Jurkat, Clone E6-1 (cell line): ENCODE data around the gene TOM1L2.
"Not testable (repeated sequence)": the region's sequence is repeated elsewhere in the genome, so short reads cannot be mapped to it uniquely, and the experiment has no call there.

Experiments
- DNase-seq: peaks from one replicate; pipeline ENCODE4 v3.0.0-alpha.2; 2011; ENCODE audit warnings: low read depth, low spot score
- H3K4me3 ChIP-seq: 2 replicates; pipeline ENCODE4 v1.5.1; 2011; ENCODE audit warnings: mild to moderate bottlenecking, low read length, control low read depth, moderate library complexity

The TOM1L2 gene

DNA sequence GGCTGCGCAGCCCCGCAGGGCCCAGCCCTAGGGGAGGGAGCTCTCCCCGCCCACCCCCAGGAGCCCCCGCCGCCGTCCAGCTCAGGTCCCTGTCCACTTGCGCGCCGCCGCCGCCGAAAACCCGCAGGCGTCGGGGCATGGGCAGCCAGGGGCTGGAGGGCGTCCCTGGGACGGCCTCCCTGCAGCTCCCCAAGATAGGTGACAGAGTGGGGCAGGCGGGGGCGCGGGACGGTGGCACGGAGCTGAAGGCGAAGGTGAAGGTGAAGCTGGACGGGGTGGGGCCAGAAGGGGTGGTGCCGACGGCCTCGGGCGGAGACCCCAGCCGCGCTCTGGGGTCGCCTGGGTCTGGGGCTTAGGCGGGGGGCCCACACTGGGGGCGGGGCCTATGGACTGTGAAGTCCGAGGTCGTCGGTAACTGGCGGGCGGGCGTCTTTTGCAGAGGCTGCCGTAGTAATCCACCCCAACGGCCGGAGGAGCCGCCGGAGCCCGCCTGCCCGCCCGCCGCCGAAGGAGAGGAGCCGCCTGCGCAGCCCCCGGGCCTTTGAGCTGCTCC, 162.6 kb downstream of the TOM1L2 start:
- no peak for DNase-seq
- H3K4me3 ChIP-seq = no peak overlapping the region

DNA sequence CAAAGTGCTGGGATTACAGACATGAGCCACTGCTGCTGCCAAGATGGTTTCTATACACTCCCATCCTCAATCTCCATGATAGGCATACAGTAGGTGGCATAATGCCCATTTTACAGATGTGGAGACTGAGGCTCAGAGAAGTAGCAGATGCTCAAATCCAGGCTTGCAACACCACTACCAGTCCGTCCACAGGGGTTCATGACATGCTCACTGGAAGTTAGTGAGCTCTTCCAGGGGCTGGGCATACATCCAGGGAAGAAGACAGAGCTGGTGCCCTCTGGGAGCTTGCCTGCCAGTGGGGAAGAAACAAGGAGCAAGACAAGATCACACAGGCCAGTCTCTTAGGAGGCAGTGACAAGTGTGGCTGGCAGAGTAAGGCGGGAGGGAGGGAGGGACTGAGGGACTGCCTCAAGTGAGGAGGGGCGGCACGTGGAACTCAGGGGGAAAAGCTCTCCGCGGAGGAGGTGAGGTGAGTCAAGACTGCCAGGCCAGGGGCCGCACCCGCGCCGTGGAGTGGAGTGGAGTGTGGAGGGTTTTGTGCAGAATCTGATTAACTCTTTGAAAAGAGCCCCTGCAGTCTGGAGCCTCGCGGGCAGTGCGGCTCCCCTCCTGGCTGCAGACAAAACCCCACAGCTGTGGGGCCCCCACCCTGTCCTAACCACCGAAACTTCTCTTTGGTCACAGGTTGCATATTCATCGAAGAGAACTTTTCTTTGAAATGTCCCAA, 163.3 kb downstream of the TOM1L2 start:
- DNase-seq = no peak
- H3K4me3 ChIP-seq = no peak overlapping the region

DNA sequence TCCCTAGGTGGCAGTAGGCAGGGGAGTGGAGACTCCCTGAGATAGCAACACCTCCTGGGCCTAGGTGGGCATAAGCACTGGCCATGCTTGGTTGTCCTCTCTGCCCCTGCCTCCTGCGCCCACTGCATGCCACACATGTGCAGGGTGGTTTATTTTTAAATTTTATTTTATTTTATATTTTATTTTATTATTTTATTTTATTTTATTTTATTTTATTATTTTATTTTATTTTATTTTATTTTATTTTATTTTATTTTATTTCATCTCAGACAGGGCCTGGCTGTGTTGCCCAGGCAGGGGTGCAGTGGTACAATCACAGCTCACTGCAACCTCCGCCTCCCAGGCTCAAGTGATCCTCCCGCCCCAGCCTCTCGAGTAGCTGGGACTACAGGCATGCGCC, 164.0 kb downstream of the TOM1L2 start:
- H3K4me3 ChIP-seq, DNase-seq: not testable (repeated sequence)

DNA sequence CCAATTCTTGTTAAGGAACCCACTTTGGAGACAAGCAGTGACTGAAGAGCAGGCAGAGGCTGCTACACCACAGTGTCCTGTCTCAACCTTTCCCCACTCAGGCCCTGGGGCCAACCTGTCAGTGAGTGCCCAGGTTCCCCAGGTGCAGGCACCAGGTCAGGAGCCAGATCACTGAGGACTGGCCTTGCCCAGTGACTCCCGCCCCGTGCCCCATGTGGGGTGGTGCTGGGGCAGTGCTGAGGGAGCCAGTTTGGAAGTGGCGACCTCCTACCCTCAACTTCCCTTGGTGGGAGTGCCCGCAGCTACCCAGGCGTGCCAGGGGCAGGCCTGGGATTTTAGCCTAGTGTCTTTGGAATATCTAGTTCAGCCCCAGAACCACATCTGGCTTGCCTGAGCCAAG, 164.8 kb downstream of the TOM1L2 start:
- no peak for DNase-seq
- no peak overlapping the region for H3K4me3 ChIP-seq

DNA sequence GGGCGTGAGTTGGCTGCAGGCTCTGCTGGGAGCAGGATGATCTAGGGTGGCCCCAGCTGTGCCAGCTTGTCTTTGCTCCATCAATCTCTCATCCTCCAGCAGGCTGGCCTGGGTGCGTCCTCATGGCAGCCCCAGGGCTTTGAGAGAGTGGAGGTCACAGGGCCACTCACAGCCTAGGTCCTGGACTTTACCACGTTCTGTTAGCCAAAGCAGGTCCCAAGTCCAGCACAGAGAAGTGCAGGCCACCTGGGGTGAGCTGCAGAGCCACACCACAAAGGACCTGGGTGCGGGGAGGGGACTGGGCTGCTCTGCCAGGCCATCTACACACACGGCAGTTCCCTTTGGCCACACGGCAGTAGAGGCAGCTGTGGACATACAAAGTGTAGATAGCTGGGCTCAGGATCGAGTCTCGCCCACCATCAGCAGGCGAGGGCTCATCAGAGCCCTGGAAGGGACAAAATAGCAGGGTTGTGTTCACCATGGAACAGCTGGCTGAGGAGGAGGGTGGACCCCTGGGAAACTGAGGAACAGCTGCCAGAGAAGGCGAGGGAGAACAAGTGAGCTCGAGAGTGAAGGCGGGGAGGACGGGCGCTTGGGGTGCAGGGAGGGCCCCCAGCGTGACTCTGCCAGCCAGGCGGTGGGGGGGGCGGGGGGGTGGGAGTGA, 165.5 kb downstream of the TOM1L2 start:
- DNase-seq = no peak

DNA sequence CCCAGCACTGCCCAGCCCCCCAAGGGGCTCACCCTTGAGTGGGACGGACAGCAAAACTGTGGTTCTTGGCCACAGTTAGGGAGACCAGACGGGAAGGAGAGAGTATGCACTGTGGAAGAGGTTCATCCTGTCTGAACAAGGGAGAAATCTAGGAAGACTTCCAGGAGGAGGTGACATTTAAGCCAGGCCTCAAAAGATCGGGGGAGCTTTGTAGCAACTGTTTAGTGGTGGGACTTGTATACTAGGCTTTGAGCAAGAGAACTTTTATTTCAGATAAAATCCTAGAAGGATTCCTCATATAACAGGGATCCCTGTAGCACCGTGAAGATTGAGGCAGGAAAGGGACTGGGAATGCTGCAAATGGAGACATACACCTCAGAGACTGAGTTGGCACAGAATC, 166.2 kb downstream of the TOM1L2 start:
- no peak overlapping the region for H3K4me3 ChIP-seq

More for the DNA sequence above, 165.5 kb downstream of the TOM1L2 start:
- no peak overlapping the region for H3K4me3 ChIP-seq

DNA sequence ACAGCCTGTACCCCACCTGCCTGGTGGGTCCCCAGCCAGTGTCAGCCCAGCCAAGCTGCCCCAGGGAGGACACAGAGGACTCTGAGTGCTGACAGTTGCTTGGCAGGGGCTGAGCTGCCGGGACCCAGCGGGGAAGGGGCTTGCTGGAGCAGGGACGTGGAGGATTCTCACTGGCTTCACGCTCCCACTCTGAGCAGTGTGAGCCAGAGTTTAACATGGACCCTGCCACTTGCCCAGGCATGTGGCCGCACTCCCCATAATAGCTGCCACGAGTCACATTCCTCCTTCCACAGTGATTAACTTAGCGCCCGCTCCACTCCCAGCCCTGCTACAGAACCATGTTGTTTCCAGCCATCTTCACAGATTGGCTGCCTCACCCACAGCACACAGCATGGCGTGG, 166.6 kb downstream of the TOM1L2 start:
- no peak for DNase-seq
- no peak overlapping the region for H3K4me3 ChIP-seq

More for the DNA sequence above, 166.2 kb downstream of the TOM1L2 start:
- no peak for DNase-seq

DNA sequence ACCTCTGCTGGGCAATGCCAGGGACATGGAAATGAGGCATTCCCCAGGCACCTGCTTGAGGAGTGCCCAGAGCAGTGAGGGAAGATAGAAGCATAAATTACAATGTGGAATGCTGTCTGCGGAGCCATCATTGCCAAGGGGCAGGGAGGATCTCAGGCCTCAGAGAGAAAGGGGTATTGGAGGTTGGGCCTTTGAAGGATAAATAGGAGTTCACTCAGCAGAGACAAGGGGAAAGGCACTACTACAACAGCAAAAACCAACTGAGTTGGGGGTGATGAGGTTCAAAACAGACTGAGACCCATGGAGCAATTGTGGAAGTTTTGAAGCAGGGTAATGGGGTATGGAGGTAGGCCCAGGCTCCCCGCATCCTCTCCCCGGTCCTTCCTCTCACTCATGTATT, 168.2 kb downstream of the TOM1L2 start:
- no peak for DNase-seq
- H3K4me3 ChIP-seq = no peak overlapping the region

DNA sequence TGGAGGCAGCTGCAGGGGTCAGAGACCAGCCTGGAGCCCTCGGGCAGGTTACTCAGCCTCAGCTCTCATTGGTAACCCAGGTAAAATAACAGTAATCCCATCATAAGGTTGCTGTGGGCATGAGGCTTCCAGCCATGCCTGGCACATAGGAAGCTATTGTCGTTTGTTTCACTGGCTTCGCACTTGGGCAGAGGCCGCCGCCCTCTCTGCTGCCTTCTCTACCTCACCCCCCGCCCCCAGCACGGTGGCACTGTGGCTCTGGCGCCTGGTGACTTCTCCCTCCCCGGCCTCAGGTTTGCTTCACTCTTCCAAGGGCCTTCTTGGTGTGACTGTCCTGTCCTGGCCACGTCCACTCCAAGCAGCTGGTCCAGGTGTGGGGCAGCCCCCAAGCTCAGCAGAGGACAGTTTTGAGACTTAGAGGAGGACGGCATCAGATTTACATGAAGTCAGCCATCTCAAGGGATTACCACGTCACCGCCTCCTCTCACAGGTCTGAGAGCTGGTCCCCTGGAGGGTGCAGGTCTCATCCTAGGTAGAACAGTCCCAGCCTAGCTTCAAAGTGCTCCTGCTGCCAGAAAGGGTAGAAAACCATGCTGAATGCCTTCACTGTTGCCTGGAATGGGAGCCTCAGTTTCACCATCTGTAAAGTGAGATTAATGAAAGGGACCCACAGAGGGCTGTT, 170.3 kb downstream of the TOM1L2 start:
- DNase-seq = no peak
- no peak overlapping the region for H3K4me3 ChIP-seq

DNA sequence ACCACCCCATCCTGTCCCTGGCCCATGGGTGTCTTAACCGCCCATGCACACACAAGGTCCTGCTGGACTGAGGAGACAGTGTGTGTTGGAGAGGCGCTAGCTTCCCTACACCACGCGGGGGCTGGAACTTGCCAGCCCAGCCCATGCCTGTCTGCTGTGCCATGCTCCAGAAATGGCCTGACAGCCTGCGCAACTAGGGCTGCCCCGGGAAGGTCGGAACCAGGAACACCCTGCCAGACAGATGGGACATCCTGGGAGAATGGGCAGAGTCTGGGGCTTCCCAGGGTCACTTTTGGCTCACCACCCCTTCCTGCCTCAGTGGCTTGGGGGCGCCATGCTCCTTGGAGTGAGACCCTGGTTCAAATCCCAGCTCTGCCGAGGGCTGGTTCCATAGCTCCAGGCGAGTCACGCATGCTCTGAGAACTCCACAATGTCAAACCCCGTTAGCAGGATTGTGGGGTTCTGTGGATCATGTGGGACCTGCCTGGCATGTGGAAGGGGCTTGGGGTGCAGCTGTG, 171.6 kb downstream of the TOM1L2 start:
- no peak overlapping the region for H3K4me3 ChIP-seq
- DNase-seq = no peak

DNA sequence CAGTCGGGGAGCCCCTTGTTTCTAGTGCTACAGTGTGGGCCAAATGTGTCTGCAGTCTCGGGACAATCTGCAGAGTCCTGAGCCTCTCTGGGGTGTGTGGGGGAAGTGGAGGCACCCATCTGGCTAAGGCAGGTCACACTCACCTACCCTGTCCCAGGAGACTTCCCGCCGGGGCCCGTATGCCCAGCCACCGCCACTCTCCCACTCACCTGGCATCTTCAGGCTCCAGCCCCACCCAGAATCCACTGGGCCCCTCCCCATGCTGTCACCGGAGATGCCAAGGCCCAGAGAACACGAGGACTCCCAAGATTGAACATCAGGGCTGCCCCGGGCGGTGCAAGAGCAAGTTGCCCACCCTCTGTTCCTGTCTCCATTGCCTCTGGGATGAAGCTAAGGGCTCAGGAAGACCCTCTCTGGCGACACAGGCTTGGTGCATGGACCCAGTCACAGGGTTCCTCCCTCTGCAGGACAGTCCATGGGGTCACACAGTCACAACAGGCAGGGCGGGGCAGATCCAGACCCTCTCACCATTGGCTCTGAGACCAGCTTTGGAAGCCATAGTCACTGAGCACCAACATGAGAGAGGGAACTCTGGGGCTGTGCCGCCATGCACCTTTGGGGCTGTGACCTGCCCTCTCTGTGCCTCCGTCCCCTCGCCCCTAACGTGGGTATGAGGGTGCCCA, 173.5 kb downstream of the TOM1L2 start:
- no peak overlapping the region for H3K4me3 ChIP-seq
- no peak for DNase-seq

DNA sequence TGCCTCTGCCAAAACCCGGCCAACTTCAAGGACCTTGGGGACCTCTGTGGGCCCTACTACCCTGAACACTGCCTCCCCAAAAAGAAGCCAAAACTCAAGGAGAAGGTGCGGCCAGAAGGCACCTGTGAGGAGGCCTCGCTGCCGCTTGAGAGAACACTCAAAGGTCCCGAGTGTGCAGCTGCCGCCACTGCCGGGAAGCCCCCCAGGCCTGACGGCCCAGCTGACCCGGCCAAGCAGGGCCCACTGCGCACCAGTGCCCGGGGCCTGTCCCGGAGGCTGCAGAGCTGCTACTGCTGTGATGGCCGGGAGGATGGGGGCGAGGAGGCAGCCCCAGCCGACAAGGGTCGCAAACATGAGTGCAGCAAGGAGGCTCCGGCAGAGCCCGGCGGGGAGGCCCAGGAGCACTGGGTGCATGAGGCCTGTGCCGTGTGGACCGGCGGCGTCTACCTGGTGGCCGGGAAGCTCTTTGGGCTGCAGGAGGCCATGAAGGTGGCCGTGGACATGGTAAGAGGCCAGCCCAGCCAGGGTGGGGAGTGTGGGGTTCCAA, 174.1 kb downstream of the TOM1L2 start:
- no peak for DNase-seq
- H3K4me3 ChIP-seq = no peak overlapping the region

DNA sequence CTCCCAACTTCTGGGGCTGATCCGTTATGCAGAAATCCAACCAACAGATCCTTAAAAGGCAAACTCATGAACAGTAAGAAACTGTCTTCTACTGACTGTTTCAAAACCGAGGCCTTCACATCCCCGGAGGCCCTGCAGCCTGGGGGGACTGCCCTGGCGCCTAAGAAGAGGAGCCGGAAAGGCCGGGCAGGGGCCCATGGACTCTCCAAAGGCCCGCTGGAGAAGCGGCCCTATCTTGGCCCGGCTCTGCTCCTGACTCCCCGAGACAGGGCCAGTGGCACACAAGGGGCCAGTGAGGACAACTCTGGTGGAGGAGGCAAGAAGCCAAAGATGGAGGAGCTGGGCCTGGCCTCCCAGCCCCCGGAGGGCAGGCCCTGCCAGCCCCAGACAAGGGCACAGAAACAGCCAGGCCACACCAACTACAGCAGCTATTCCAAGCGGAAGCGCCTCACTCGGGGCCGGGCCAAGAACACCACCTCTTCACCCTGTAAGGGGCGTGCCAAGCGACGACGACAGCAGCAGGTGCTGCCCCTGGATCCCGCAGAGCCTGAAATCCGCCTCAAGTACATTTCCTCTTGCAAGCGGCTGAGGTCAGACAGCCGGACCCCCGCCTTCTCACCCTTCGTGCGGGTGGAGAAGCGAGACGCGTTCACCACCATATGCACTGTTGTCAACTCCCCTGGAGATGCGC, 174.9 kb downstream of the TOM1L2 start:
- no peak for DNase-seq

DNA sequence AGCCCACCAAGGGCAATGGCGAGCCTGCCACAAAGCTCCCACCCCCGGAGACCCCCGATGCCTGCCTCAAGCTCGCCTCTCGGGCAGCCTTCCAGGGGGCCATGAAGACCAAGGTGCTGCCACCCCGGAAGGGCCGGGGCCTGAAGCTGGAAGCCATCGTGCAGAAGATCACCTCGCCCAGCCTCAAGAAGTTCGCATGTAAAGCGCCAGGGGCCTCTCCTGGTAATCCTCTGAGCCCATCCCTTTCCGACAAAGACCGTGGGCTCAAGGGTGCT, 175.5 kb downstream of the TOM1L2 start:
- no peak for DNase-seq
- no peak overlapping the region for H3K4me3 ChIP-seq

More for the DNA sequence above, 174.9 kb downstream of the TOM1L2 start:
- H3K4me3 ChIP-seq = no peak overlapping the region

DNA sequence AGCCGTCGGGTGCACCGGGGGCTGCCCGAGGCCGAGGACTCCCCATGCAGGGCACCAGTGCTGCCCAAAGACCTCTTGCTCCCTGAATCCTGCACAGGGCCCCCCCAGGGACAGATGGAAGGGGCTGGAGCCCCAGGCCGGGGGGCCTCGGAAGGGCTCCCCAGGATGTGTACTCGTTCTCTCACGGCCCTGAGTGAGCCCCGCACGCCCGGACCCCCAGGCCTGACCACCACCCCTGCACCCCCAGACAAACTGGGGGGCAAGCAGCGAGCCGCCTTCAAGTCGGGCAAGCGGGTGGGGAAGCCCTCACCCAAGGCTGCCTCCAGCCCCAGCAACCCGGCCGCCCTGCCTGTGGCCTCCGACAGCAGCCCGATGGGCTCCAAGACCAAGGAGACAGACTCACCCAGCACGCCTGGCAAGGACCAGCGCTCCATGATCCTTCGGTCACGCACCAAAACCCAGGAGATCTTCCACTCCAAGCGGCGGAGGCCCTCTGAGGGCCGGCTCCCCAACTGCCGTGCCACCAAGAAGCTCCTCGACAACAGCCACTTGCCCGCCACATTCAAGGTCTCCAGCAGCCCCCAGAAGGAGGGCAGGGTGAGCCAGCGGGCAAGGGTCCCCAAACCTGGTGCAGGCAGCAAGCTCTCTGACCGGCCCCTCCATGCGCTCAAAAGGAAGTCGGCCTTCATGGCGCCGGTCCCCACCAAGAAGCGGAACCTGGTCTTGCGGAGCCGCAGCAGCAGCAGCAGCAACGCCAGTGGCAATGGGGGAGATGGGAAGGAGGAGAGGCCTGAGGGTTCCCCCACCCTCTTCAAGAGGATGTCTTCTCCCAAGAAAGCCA, 176.0 kb downstream of the TOM1L2 start:
- DNase-seq = no peak
- no peak overlapping the region for H3K4me3 ChIP-seq

DNA sequence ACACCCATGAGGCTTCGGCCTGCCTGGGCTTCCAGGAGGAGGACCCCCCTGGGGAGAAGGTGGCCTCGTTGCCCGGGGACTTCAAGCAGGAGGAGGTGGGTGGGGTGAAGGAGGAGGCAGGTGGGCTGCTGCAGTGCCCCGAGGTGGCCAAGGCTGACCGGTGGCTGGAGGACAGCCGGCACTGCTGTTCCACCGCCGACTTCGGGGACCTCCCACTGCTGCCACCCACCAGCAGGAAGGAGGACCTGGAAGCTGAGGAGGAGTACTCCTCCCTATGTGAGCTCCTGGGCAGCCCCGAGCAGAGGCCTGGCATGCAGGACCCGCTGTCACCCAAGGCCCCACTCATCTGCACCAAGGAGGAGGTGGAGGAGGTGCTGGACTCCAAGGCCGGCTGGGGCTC, 176.9 kb downstream of the TOM1L2 start:
- no peak for DNase-seq
- H3K4me3 ChIP-seq = no peak overlapping the region

DNA sequence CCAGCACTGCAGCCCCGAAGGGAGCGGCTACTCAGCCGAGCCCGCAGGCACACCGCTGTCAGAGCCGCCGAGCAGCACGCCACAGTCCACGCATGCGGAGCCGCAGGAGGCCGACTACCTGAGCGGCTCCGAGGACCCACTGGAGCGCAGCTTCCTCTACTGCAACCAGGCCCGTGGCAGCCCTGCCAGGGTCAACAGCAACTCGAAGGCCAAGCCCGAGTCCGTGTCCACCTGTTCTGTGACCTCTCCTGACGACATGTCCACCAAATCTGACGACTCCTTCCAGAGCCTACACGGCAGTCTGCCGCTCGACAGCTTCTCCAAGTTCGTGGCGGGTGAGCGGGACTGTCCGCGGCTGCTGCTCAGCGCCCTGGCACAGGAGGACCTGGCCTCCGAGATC, 177.8 kb downstream of the TOM1L2 start:
- no peak overlapping the region for H3K4me3 ChIP-seq
- no peak for DNase-seq
